ENCODE measurements around the gene GRIK4.
"Not testable (repeated sequence)": the region's sequence is repeated elsewhere in the genome, so short reads cannot be mapped to it uniquely, and the experiment has no call there.

The GRIK4 gene

GRCh38 chr11:120756931-120757330, 245.4 kb downstream of the GRIK4 start:
- TF ChIP-seq CTCF (IDR thresholded peaks at IDR 0.05; ENCODE audit: low read depth, low read length): no peak
- no peak for DNase-seq (ENCODE audit: extremely low read depth, low read depth)

DNA sequence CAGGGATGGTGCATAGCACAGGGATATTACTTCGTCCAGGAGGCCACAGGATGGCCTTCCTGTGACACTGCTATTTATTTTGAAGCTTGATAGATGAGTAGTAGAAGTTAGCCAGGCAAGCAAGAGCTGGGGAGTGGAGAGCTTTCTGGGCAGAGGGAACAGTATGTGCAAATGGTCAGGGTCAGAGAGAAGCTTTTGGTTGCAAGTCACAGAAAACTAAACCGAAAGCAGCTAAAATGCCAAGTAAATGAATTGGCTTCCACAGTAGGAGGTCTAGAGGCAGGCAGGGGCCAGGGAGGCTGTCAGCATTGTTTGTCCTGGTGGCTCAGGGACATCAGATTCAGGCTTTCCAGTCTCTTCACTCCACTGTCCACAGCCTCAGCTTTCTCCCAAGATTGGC, 247.5 kb downstream of the GRIK4 start:
- TF ChIP-seq CTCF (IDR thresholded peaks at IDR 0.05; ENCODE audit: low read depth, low read length): no peak
- DNase-seq (ENCODE audit: extremely low read depth, low read depth): no peak

DNA sequence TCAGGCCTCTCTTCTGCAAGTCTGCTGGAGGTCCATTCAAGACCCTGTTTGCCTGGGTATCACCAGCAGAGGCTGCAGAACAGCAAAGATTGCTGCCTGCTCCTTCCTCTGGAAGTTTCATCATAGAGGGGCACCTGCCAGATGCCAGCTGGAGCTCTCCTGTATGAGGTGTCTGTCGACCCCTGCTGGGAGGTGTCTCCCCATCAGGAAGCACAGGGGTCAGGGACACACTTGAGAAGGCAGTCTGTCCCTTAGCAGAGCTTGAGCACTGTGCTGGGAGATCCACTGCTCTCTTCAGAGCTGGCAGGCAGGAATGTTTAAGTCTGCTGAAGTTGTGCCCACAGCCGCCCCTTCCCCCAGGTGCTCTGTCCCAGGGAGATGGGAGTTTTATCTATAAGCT, 254.2 kb downstream of the GRIK4 start:
- DNase-seq (ENCODE audit: extremely low read depth, low read depth): not testable (repeated sequence)

GRCh38 chr11:120766318-120766717, 254.8 kb downstream of the GRIK4 start:
- DNase-seq (ENCODE audit: extremely low read depth, low read depth): no peak

GRCh38 chr11:120768949-120769348, 257.4 kb downstream of the GRIK4 start:
- no peak for DNase-seq (ENCODE audit: extremely low read depth, low read depth)
- TF ChIP-seq CTCF (IDR thresholded peaks at IDR 0.05; ENCODE audit: low read depth, low read length): no peak

More at GRCh38 chr11:120766318-120766717, 254.8 kb downstream of the GRIK4 start:
- TF ChIP-seq CTCF (IDR thresholded peaks at IDR 0.05; ENCODE audit: low read depth, low read length): no peak

DNA sequence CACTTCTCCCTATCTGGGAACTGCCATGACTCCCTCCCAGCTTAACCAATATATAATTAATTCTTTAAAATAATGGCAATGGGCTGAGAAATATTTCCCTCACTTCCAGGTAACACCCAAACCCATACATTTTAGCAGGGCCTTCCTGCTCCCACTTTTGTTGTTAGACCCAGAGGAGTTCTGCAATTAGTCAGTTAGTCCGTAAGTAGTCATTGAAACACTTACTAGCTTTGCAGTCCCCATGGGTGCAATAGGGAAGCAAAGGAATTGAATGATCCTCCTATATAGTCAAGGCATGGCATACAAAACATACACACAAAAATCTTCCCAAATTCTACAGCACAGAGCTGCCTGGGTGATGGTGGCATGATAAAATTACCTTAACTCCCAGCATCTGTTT, 258.4 kb downstream of the GRIK4 start:
- DNase-seq (ENCODE audit: extremely low read depth, low read depth): no peak
- no peak for TF ChIP-seq CTCF (IDR thresholded peaks at IDR 0.05; ENCODE audit: low read depth, low read length)

DNA sequence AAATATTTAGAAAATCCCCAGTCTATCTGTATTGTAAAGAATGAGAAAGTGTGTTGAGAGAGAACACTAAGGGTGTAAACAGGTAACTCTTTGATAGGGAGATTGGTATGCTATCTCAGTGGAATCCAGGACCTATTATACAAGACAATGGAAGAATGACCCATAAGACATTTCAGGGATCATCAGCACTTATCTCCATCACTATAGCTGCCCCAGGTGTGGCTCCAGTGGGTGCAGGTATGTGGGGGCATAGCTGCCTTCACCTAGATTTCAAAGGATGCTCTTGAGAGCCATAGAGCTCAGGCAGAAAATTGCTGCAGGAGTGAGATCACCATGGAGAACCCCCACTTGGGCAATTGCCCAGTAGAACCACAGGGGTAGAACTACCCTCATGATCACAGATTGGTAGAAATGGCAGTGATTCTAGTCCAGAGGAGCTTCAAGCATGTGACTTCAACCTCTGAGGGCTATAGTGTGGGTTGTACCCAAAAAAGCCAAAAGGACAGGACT, 260.1 kb downstream of the GRIK4 start:
- no peak for TF ChIP-seq CTCF (IDR thresholded peaks at IDR 0.05; ENCODE audit: low read depth, low read length)
- DNase-seq (ENCODE audit: extremely low read depth, low read depth): no peak

GRCh38 chr11:120773501-120774031, 262.0 kb downstream of the GRIK4 start:
- DNase-seq (ENCODE audit: extremely low read depth, low read depth): no peak
- TF ChIP-seq CTCF (IDR thresholded peaks at IDR 0.05; ENCODE audit: low read depth, low read length): no peak
